Skeletal muscle tissue (tissue), 4 donors: ENCODE results near the gene ROBO4. TPM values are rescaled to one million over a fixed set of nuclear protein-coding genes. Genes with fewer than 3 reads are reported as not detected.

Experiments used
- H3K27ac ChIP-seq: one replicate; pipeline ENCODE4 v1.7.0; 2013; ENCODE audit warnings: mild to moderate bottlenecking, low read depth, low read length, inconsistent platforms
- H3K27me3 ChIP-seq, 3 donors: one replicate each; pipeline ENCODE4 v1.7.0; 2013; ENCODE audit warnings: low read length in 3 of 3; ENCODE audit not compliant: control insufficient read depth in 3 of 3, insufficient read depth in 3 of 3
- H3K36me3 ChIP-seq, 3 donors: one replicate each; pipeline ENCODE4 v1.7.0; 2013; ENCODE audit warnings: low read length in 3 of 3; ENCODE audit not compliant: control insufficient read depth in 3 of 3, insufficient read depth in 3 of 3
- H3K4me1 ChIP-seq, 3 donors: one replicate each; pipeline ENCODE4 v1.7.0; 2013; ENCODE audit warnings: low read length in 3 of 3, mild to moderate bottlenecking in 3 of 3; ENCODE audit not compliant: control insufficient read depth in 3 of 3, insufficient read depth in 3 of 3
- H3K4me3 ChIP-seq, 3 donors: one replicate each; pipeline ENCODE4 v1.7.0; 2013; ENCODE audit warnings: low read length in 3 of 3
- H3K9ac ChIP-seq, 3 donors: one replicate each; pipeline ENCODE4 v1.7.0; 2013; ENCODE audit warnings: low read length in 3 of 3, mild to moderate bottlenecking in 3 of 3, moderate library complexity in 2 of 3, low read depth in 1 of 3
- H3K9me3 ChIP-seq, 3 donors: one replicate each; pipeline ENCODE4 v1.7.0; 2013; ENCODE audit warnings: low read length in 3 of 3; ENCODE audit not compliant: control insufficient read depth in 3 of 3
- total RNA-seq: library from RNA; depleted of rRNA; stranded (reverse); fragments of >200 nt; gene quantifications from one replicate; pipeline ENCODE4 v1.2.3, GENCODE V29; 2014
- donor health status: Osteomylitis.

ROBO4 gene
- total RNA-seq, 1 donor from 2014 or later, result 14.1 TPM

GRCh38 chr11:124875943-124876817 lies 21.5 kb downstream of the ROBO4 start:
- Histone ChIP-seq H3K27ac (peak overlapping the region; percentile 83), H3K4me1 (peaks cover 19 to 21% (median 20%) of the 10 kb centered on the region in 3 donors), H3K27me3 (peaks cover 22 to 48% (median 42%) of the 10 kb centered on the region in 3 donors), H3K36me3 (no peaks in the 10 kb centered on the region), H3K9me3 (no peaks in the 10 kb centered on the region), H3K4me3 (peak overlapping the region; percentile 68 to 82 (median 77)), H3K9ac (peak overlapping the region; percentile 68 to 82 (median 81))

DNA sequence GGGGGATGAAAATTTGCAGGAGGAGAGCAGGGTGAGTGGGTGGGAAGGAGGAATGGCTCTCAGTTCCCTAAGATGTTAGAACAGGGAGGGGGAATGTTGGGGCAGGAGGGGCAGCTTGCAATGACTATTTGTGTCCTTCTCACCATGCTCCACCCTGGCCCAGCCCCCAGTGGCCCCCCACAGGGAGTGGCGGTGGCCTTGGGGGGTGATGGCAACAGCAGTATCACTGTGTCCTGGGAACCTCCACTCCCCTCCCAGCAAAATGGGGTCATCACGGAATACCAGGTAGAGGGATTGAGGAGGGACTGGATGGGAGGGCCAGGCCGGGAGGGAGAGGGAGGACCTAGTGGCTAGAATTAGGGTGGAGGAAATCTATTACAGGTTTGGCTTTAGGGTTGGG lies 22.3 kb downstream of the ROBO4 start:
- Histone ChIP-seq H3K9me3 (no peaks in the 10 kb centered on the region), H3K27me3 (peaks cover 28 to 56% (median 49%) of the 10 kb centered on the region in 3 donors), H3K4me3 (peak overlapping the region in 2 of 3 donors; percentile 68 to 77), H3K36me3 (no peaks in the 10 kb centered on the region), H3K4me1 (peaks cover 18 to 21% (median 19%) of the 10 kb centered on the region in 3 donors), H3K27ac (no peak overlapping the region), H3K9ac (peak overlapping the region in 2 of 3 donors; percentile 81 to 82)

GRCh38 chr11:124874571-124875255 lies 23.0 kb downstream of the ROBO4 start:
- no peaks in the 10 kb centered on the region for H3K9me3 ChIP-seq
- H3K27ac ChIP-seq, result no peak overlapping the region
- no peak overlapping the region for H3K9ac ChIP-seq
- no peaks in the 10 kb centered on the region for H3K36me3 ChIP-seq
- no peak overlapping the region for H3K4me3 ChIP-seq
- peaks cover 17 to 21% (median 18%) of the 10 kb centered on the region in 3 donors for H3K4me1 ChIP-seq
- peaks cover 34 to 63% (median 56%) of the 10 kb centered on the region in 3 donors for H3K27me3 ChIP-seq

DNA sequence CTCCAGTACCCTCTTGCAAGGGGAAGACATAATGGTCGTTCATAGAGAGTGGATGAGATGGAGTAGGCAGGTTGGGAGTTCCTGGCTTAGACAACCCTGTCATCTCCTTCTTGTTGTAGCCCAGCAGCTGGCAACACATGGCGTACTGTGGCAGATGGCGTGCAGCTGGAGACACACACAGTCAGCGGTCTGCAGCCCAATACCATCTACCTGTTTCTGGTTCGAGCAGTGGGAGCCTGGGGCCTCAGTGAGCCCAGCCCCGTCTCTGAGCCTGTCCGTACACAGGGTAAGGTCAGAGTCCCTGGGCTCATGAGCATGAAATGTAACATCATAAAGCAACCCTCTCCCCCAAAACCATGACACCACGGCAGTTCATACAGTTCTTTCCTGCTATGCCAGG lies 23.7 kb downstream of the ROBO4 start:
- H3K27me3 ChIP-seq, result peaks cover 42 to 67% (median 63%) of the 10 kb centered on the region in 3 donors

DNA sequence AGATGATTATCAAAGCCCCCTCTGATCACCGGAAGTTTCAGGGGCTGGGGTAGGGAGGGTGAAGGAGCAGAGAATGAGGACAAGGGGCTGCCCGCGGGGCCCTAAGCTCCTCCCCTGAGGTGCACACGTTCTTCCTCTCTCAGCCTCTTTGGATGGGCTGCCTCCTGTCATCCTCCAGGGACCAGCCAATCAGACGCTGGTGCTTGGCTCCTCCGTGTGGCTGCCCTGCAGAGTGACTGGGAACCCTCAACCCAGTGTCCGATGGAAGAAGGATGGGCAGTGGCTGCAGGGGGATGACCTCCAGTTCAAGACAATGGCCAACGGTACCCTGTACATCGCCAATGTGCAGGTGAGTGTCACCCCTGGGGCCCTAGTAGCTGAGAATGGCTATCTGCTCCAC lies 24.9 kb downstream of the ROBO4 start:
- H3K9me3 ChIP-seq, result no peaks in the 10 kb centered on the region
- no peaks in the 10 kb centered on the region for H3K36me3 ChIP-seq
- peaks cover 15 to 25% (median 22%) of the 10 kb centered on the region in 3 donors for H3K4me1 ChIP-seq
- no peak overlapping the region for H3K27ac ChIP-seq
- no peak overlapping the region for H3K9ac ChIP-seq
- peaks cover 54 to 69% (median 67%) of the 10 kb centered on the region in 3 donors for H3K27me3 ChIP-seq
- no peak overlapping the region for H3K4me3 ChIP-seq

More for the DNA sequence above, 23.7 kb downstream of the ROBO4 start:
- Histone ChIP-seq H3K9me3 (no peaks in the 10 kb centered on the region), H3K4me1 (peaks cover 15 to 24% (median 18%) of the 10 kb centered on the region in 3 donors), H3K27ac (no peak overlapping the region), H3K36me3 (no peaks in the 10 kb centered on the region), H3K4me3 (no peak overlapping the region), H3K9ac (no peak overlapping the region)

DNA sequence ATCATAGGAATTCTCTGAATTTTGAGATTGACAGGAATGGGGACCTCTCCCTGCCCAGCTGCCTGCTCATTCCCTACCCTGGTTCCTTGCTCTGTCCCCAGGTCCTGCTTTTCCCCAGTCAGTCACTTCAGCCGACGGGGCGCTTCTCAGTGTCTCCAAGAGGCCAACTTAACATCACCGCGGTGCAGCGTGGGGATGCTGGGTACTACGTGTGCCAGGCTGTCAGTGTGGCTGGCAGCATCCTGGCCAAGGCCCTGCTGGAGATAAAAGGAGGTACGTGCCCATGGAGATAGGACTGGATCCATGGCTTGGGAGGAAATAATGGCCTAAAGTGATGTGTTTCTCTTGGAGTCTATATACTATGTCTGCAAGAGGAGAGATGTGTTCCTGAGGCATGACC lies 25.4 kb downstream of the ROBO4 start:
- Histone ChIP-seq H3K27me3 (peaks cover 59 to 69% (median 68%) of the 10 kb centered on the region in 3 donors), H3K4me1 (peaks cover 15 to 20% (median 20%) of the 10 kb centered on the region in 3 donors), H3K27ac (no peak overlapping the region), H3K9ac (no peak overlapping the region), H3K36me3 (no peaks in the 10 kb centered on the region), H3K9me3 (no peaks in the 10 kb centered on the region), H3K4me3 (no peak overlapping the region)

DNA sequence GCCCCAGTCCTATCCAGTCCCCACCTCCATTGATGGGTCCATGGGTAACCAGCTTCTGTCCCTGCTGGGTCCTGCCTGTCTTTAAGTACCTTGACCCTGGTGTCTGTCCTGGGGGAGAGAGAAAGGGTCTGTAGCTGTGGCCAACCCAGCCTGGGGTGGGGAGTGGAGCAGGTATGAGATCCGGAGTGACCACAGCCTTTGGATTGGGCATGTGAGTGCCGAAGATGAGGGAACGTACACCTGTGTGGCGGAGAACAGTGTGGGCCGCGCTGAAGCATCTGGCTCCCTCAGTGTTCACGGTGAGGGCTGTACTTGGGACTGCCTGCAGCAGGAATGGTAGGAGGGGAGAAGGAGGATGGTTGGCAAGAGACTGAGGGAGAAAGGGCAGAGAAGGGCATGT lies 27.2 kb downstream of the ROBO4 start:
- H3K27me3 ChIP-seq, result peaks cover 72 to 85% (median 83%) of the 10 kb centered on the region in 3 donors
- H3K4me3 ChIP-seq, result no peak overlapping the region
- no peak overlapping the region for H3K27ac ChIP-seq
- no peaks in the 10 kb centered on the region for H3K36me3 ChIP-seq
- H3K9me3 ChIP-seq, result peaks cover 0 to 2% (median 0%) of the 10 kb centered on the region in 3 donors
- H3K9ac ChIP-seq, result no peak overlapping the region
- peaks cover 18 to 23% (median 19%) of the 10 kb centered on the region in 3 donors for H3K4me1 ChIP-seq

- Histone ChIP-seq H3K4me3 (no peak overlapping the region), H3K9ac (no peak overlapping the region), H3K27me3 (peaks cover 77 to 88% (median 87%) of the 10 kb centered on the region in 3 donors), H3K9me3 (peaks cover 0 to 2% (median 0%) of the 10 kb centered on the region in 3 donors), H3K4me1 (peaks cover 23 to 27% (median 23%) of the 10 kb centered on the region in 3 donors), H3K36me3 (no peaks in the 10 kb centered on the region), H3K27ac (no peak overlapping the region)
Measured at GRCh38 chr11:124869856-124870387, 27.7 kb downstream of the ROBO4 start.

DNA sequence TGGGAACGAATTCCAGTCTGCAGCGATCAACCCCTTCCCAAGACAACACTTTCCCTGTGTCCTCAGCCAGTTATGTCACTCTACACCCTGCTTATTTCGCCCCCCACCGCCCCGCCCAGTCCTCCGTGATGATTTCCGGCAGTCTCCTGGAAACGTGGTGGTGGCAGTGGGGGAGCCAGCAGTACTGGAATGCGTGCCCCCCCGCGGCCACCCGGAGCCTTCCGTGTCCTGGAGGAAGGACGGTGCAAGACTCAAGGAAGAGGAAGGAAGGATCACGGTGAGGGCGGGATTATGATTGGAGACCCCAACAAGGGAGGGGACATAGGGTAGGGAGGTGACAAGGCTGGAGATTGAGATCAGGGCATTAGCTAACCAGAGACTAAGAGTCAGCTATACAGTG lies 28.3 kb downstream of the ROBO4 start:
- H3K4me3 ChIP-seq, result no peak overlapping the region
- H3K9me3 ChIP-seq, result peaks cover 0 to 2% (median 0%) of the 10 kb centered on the region in 3 donors
- H3K36me3 ChIP-seq, result no peaks in the 10 kb centered on the region
- no peak overlapping the region for H3K27ac ChIP-seq
- peaks cover 25 to 30% (median 25%) of the 10 kb centered on the region in 3 donors for H3K4me1 ChIP-seq
- H3K9ac ChIP-seq, result no peak overlapping the region
- H3K27me3 ChIP-seq, result peaks cover 83 to 90% (median 89%) of the 10 kb centered on the region in 3 donors
